ENCODE measurements around the gene REEP1. TPM values are rescaled to one million over a fixed set of nuclear protein-coding genes. Genes with fewer than 3 reads are reported as not detected.

Gene REEP1
- total and polyA plus RNA-seq, 2 experiments from 2014 or later = 21.5 to 26.5 TPM

- 8% methylated on average over 13 of the region's 14 CpGs for WGBS (ENCODE audit: low lambda C conversion rate, missing lambda C conversion rate)
- H2AFZ ChIP-seq = peak overlapping the region; percentile 56
- no peaks in the 10 kb centered on the region for H4K20me1 ChIP-seq (ENCODE audit: insufficient read depth, poor library complexity, severe bottlenecking)
- no peaks in the 10 kb centered on the region for H3K9me2 ChIP-seq (replicated peaks; ENCODE audit: insufficient read depth)
- H3K27me3 ChIP-seq = no peaks in the 10 kb centered on the region
- H3K27ac ChIP-seq = peak overlapping the region; percentile 52
- peak overlapping the region; percentile 69 for H3K4me2 ChIP-seq
- no peaks in the 10 kb centered on the region for H3K79me2 ChIP-seq
- peaks cover 9% of the 10 kb centered on the region for H3K4me1 ChIP-seq (ENCODE audit: insufficient read depth)
- no peak overlapping the region for H3K4me3 ChIP-seq
- H3K36me3 ChIP-seq (replicated peaks; ENCODE audit: insufficient read depth, low read depth) = no peaks in the 10 kb centered on the region
- TF ChIP-seq EZH2phosphoT487 (IDR thresholded peaks at IDR 0.05; ENCODE audit: low read depth, severe bottlenecking, unreplicated experiment) = no peak
- peak; percentile 69 for TF ChIP-seq CTCF (IDR thresholded peaks at IDR 0.05; ENCODE audit: poor library complexity)
- peak; percentile 72 for DNase-seq (ENCODE audit: low spot score)
- no peaks in the 10 kb centered on the region for H3K9me3 ChIP-seq (ENCODE audit: low read depth)
Observed at GRCh38 chr2:86368161-86368824, 30.9 kb upstream of the REEP1 start.

GRCh38 chr2:86367499-86367777 is 30.0 kb upstream of the REEP1 start:
- Histone ChIP-seq H3K79me2 (no peaks in the 10 kb centered on the region), H3K4me3 (no peak overlapping the region), H3K36me3 (replicated peaks; ENCODE audit: insufficient read depth, low read depth) (no peaks in the 10 kb centered on the region), H3K27ac (peak overlapping the region; percentile 52), H3K4me2 (no peak overlapping the region), H3K9me3 (ENCODE audit: low read depth) (no peaks in the 10 kb centered on the region), H3K27me3 (no peaks in the 10 kb centered on the region), H2AFZ (no peak overlapping the region), H4K20me1 (ENCODE audit: insufficient read depth, poor library complexity, severe bottlenecking) (no peaks in the 10 kb centered on the region), H3K4me1 (ENCODE audit: insufficient read depth) (peaks cover 9% of the 10 kb centered on the region), H3K9me2 (replicated peaks; ENCODE audit: insufficient read depth) (no peaks in the 10 kb centered on the region)
- no peak for DNase-seq (ENCODE audit: low spot score)
- no peak for TF ChIP-seq EZH2 (IDR thresholded peaks at IDR 0.05; ENCODE audit: borderline replicate concordance)
- TF ChIP-seq EZH2phosphoT487 (IDR thresholded peaks at IDR 0.05; ENCODE audit: low read depth, severe bottlenecking, unreplicated experiment) = no peak
- TF ChIP-seq CTCF (IDR thresholded peaks at IDR 0.05; ENCODE audit: poor library complexity) = no peak

DNA sequence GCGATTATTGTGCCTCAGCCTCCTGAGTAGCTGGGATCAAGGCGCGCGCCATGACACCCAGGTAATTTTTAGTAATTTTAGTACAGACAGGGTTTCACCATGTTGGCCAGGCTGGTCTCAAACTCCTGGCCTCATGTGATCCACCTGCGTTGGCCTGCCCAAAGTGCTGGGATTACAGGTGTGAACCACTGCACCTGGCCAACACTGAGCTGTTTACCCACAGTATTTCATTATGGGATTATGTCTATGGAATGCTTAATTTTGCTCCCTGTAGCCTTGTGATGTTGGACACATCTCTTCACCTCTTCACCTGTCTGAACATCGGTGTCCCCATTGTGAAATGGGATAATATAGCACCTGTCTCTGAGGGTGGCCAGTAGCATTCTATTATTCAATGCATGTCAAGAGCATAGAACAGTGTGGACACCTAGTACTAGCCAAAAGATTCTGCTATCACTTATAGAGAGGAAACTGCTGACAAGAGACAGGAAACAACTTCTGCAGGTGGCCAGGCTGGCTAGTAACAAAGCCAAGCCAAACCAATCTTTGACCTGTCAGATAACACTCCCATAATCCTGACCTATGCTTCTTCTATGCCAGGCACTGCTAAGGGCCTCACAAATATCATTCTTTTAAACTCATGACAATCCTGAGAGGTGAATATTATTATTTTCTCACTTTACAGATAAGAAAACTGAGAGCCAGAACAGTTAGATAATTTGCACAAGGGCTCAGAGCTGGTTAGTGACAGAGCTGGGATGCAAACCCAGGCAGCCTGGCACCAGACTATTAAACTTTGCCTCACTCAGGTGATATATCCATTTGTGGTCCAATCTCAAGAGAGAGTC is 29.4 kb upstream of the REEP1 start:
- Histone ChIP-seq H3K27me3 (no peaks in the 10 kb centered on the region), H3K27ac (peak overlapping the region; percentile 52), H3K9me3 (ENCODE audit: low read depth) (no peaks in the 10 kb centered on the region), H3K79me2 (no peaks in the 10 kb centered on the region), H3K4me1 (ENCODE audit: insufficient read depth) (peaks cover 9% of the 10 kb centered on the region), H3K36me3 (replicated peaks; ENCODE audit: insufficient read depth, low read depth) (no peaks in the 10 kb centered on the region), H3K9me2 (replicated peaks; ENCODE audit: insufficient read depth) (no peaks in the 10 kb centered on the region), H3K4me2 (no peak overlapping the region), H2AFZ (no peak overlapping the region), H3K4me3 (no peak overlapping the region), H4K20me1 (ENCODE audit: insufficient read depth, poor library complexity, severe bottlenecking) (no peaks in the 10 kb centered on the region)
- TF ChIP-seq CTCF (IDR thresholded peaks at IDR 0.05; ENCODE audit: poor library complexity) = no peak
- no peak for TF ChIP-seq EZH2phosphoT487 (IDR thresholded peaks at IDR 0.05; ENCODE audit: low read depth, severe bottlenecking, unreplicated experiment)
- no peak for TF ChIP-seq EZH2 (IDR thresholded peaks at IDR 0.05; ENCODE audit: borderline replicate concordance)
- 93% methylated on average over 6 of the region's 6 CpGs for WGBS (ENCODE audit: low lambda C conversion rate, missing lambda C conversion rate)
- no peak for DNase-seq (ENCODE audit: low spot score)

Data from hepatocyte (in vitro differentiated cells).